ENCODE measurements around the gene MAT2A.

Gene MAT2A

GRCh38 chr2:85514323-85514722, 24.6 kb upstream of the MAT2A start:
- no peaks in the 10 kb centered on the region for H3K27me3 Mint-ChIP-seq
- no peaks in the 10 kb centered on the region for H3K9me3 Mint-ChIP-seq (ENCODE audit: low read depth)
- H3K36me3 Mint-ChIP-seq: no peaks in the 10 kb centered on the region
- no peak overlapping the region for H3K27ac Mint-ChIP-seq
- no peak overlapping the region for H3K4me3 Mint-ChIP-seq
- no peaks in the 10 kb centered on the region for H3K4me1 Mint-ChIP-seq (ENCODE audit: low read depth)

- Mint-ChIP-seq H3K9me3 (ENCODE audit: low read depth) (no peaks in the 10 kb centered on the region), H3K27ac (no peak overlapping the region), H3K27me3 (no peaks in the 10 kb centered on the region), H3K36me3 (no peaks in the 10 kb centered on the region), H3K4me3 (no peak overlapping the region), H3K4me1 (ENCODE audit: low read depth) (no peaks in the 10 kb centered on the region)
These were observed 22.1 kb upstream of the MAT2A start for GRCh38 chr2:85516653-85517389.

DNA sequence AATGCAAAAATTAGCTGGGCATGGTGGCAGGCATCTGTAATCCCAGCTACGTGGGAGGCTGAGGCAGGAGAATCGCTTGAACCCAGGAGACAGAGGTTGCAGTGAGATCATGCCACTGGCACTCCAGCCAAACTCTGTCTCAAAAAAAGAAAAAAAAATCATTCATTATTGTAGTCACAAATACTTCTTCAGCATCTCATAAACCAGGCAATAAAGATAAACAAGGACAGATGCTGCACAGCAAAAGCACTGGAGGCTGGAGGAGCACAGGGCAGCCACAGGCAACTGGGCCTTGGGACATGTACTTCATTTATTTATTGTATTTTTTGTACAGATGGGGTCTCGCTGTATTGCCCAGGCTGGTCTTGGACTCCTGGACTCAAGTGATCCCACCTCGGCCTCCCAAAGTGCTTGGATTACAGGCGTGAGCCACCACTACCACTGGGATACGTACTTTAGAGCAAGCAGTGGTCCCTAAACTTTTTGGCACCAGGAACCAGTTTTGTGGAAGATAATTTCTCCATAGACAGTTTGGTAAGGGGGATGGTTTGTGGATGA, 16.8 kb upstream of the MAT2A start:
- H3K27me3 Mint-ChIP-seq: no peaks in the 10 kb centered on the region
- no peak overlapping the region for H3K4me3 Mint-ChIP-seq
- no peaks in the 10 kb centered on the region for H3K9me3 Mint-ChIP-seq (ENCODE audit: low read depth)
- no peaks in the 10 kb centered on the region for H3K4me1 Mint-ChIP-seq (ENCODE audit: low read depth)
- no peaks in the 10 kb centered on the region for H3K36me3 Mint-ChIP-seq
- H3K27ac Mint-ChIP-seq: no peak overlapping the region

GRCh38 chr2:85523062-85523902, 15.7 kb upstream of the MAT2A start:
- no peak overlapping the region for H3K27ac Mint-ChIP-seq
- no peaks in the 10 kb centered on the region for H3K9me3 Mint-ChIP-seq (ENCODE audit: low read depth)
- no peaks in the 10 kb centered on the region for H3K4me1 Mint-ChIP-seq (ENCODE audit: low read depth)
- H3K36me3 Mint-ChIP-seq: no peaks in the 10 kb centered on the region
- H3K4me3 Mint-ChIP-seq: no peak overlapping the region
- peaks cover 3% of the 10 kb centered on the region for H3K27me3 Mint-ChIP-seq

DNA sequence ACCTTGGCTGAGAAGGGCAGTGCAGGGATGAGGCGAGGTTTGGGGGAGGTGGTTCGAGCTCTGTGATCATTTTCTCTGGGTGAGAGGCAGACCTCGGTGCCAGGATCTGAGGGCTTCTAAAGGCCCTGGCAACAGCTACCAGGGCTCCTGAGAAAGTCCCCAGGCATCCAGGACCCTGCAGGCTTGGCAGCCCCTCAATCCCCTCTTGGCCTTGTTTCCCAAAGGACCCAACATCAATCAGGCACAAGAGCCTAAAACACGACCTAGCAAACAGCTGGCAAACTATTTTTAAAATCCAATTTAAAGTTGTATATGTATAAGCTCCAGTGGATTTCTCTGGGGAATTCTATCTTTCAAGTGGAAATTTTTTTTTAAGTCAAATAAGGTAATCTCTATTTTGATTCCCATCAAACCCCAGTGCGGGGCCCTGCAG, 15.0 kb upstream of the MAT2A start:
- peaks cover 3% of the 10 kb centered on the region for H3K27me3 Mint-ChIP-seq
- no peak overlapping the region for H3K4me3 Mint-ChIP-seq
- H3K4me1 Mint-ChIP-seq (ENCODE audit: low read depth): no peaks in the 10 kb centered on the region
- H3K36me3 Mint-ChIP-seq: no peaks in the 10 kb centered on the region
- H3K9me3 Mint-ChIP-seq (ENCODE audit: low read depth): no peaks in the 10 kb centered on the region
- no peak overlapping the region for H3K27ac Mint-ChIP-seq

GRCh38 chr2:85524336-85524908, 14.5 kb upstream of the MAT2A start:
- no peaks in the 10 kb centered on the region for H3K4me1 Mint-ChIP-seq (ENCODE audit: low read depth)
- H3K27ac Mint-ChIP-seq: no peak overlapping the region
- no peaks in the 10 kb centered on the region for H3K36me3 Mint-ChIP-seq
- H3K4me3 Mint-ChIP-seq: no peak overlapping the region
- H3K9me3 Mint-ChIP-seq (ENCODE audit: low read depth): no peaks in the 10 kb centered on the region
- peaks cover 3% of the 10 kb centered on the region for H3K27me3 Mint-ChIP-seq

DNA sequence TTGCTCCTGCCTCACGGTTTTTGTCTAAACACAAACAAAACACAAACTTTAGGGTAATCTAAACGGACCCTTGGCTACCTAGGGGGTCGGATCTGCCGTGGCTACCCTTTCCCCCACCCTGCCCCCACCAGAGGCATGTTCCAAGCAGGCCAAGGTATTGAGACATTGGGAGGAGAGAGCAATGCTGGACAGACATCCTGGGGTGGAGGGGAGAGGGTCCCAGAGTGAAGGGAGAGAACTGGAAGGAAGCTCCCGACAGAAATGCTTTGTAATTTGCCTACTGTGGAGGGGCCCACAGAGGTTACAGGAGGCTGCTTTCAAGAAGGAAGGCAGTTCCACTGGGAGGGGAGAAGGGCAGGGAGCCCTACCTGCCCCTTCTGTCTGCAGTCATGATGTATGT, 13.9 kb upstream of the MAT2A start:
- Mint-ChIP-seq H3K4me3 (no peak overlapping the region), H3K36me3 (no peaks in the 10 kb centered on the region), H3K4me1 (ENCODE audit: low read depth) (no peaks in the 10 kb centered on the region), H3K9me3 (ENCODE audit: low read depth) (no peaks in the 10 kb centered on the region), H3K27me3 (peaks cover 3% of the 10 kb centered on the region), H3K27ac (no peak overlapping the region)

GRCh38 chr2:85525567-85525966, 13.4 kb upstream of the MAT2A start:
- no peaks in the 10 kb centered on the region for H3K9me3 Mint-ChIP-seq (ENCODE audit: low read depth)
- peaks cover 3% of the 10 kb centered on the region for H3K27me3 Mint-ChIP-seq
- H3K36me3 Mint-ChIP-seq: no peaks in the 10 kb centered on the region
- no peak overlapping the region for H3K4me3 Mint-ChIP-seq
- no peaks in the 10 kb centered on the region for H3K4me1 Mint-ChIP-seq (ENCODE audit: low read depth)
- H3K27ac Mint-ChIP-seq: no peak overlapping the region

GRCh38 chr2:85527787-85528186, 11.2 kb upstream of the MAT2A start:
- no peak overlapping the region for H3K4me3 Mint-ChIP-seq
- peaks cover 3% of the 10 kb centered on the region for H3K27me3 Mint-ChIP-seq
- no peak overlapping the region for H3K27ac Mint-ChIP-seq
- no peaks in the 10 kb centered on the region for H3K36me3 Mint-ChIP-seq
- no peaks in the 10 kb centered on the region for H3K9me3 Mint-ChIP-seq (ENCODE audit: low read depth)
- no peaks in the 10 kb centered on the region for H3K4me1 Mint-ChIP-seq (ENCODE audit: low read depth)

GRCh38 chr2:85528355-85528754, 10.6 kb upstream of the MAT2A start:
- Mint-ChIP-seq H3K4me3 (no peak overlapping the region), H3K36me3 (no peaks in the 10 kb centered on the region), H3K27ac (no peak overlapping the region), H3K27me3 (peaks cover 3% of the 10 kb centered on the region), H3K9me3 (ENCODE audit: low read depth) (no peaks in the 10 kb centered on the region), H3K4me1 (ENCODE audit: low read depth) (no peaks in the 10 kb centered on the region)

GRCh38 chr2:85529809-85530208, 9.2 kb upstream of the MAT2A start:
- no peak overlapping the region for H3K4me3 Mint-ChIP-seq
- H3K27me3 Mint-ChIP-seq: peaks cover 3% of the 10 kb centered on the region
- H3K36me3 Mint-ChIP-seq: no peaks in the 10 kb centered on the region
- no peak overlapping the region for H3K27ac Mint-ChIP-seq
- H3K9me3 Mint-ChIP-seq (ENCODE audit: low read depth): no peaks in the 10 kb centered on the region
- no peaks in the 10 kb centered on the region for H3K4me1 Mint-ChIP-seq (ENCODE audit: low read depth)

GRCh38 chr2:85531589-85531988, 7.4 kb upstream of the MAT2A start:
- H3K27me3 Mint-ChIP-seq: peaks cover 3% of the 10 kb centered on the region
- no peak overlapping the region for H3K4me3 Mint-ChIP-seq
- no peaks in the 10 kb centered on the region for H3K4me1 Mint-ChIP-seq (ENCODE audit: low read depth)
- H3K36me3 Mint-ChIP-seq: no peaks in the 10 kb centered on the region
- no peaks in the 10 kb centered on the region for H3K9me3 Mint-ChIP-seq (ENCODE audit: low read depth)
- no peak overlapping the region for H3K27ac Mint-ChIP-seq

GRCh38 chr2:85534099-85534498, 4.9 kb upstream of the MAT2A start:
- no peaks in the 10 kb centered on the region for H3K27me3 Mint-ChIP-seq
- H3K4me3 Mint-ChIP-seq: no peak overlapping the region
- H3K9me3 Mint-ChIP-seq (ENCODE audit: low read depth): no peaks in the 10 kb centered on the region
- no peaks in the 10 kb centered on the region for H3K36me3 Mint-ChIP-seq
- no peak overlapping the region for H3K27ac Mint-ChIP-seq
- H3K4me1 Mint-ChIP-seq (ENCODE audit: low read depth): peaks cover 10% of the 10 kb centered on the region

- Mint-ChIP-seq H3K36me3 (peaks cover 1% of the 10 kb centered on the region), H3K4me1 (ENCODE audit: low read depth) (peaks cover 10% of the 10 kb centered on the region), H3K4me3 (no peak overlapping the region), H3K27me3 (no peaks in the 10 kb centered on the region), H3K9me3 (ENCODE audit: low read depth) (no peaks in the 10 kb centered on the region), H3K27ac (no peak overlapping the region)
These were observed 4.1 kb upstream of the MAT2A start for GRCh38 chr2:85534881-85535280.

DNA sequence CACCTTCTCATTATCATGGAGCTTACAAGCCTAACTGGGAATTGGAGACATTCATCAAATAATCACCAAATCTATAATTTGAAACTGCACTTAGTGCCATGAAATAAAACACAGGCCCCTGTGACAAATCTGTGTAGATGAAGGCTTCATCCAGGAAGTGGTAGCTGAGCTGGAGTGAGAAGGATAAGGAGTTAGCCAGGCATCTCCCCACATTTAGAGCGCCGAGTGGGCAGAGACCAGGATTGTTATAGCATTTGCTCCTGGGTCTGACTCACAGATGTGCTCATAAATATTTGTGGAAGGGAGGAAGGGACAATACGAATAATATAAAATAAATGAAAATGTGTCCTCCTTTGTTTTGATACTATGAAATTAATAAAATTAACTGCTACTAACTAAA, 2.5 kb upstream of the MAT2A start:
- H3K27me3 Mint-ChIP-seq: no peaks in the 10 kb centered on the region
- H3K4me1 Mint-ChIP-seq (ENCODE audit: low read depth): peaks cover 21% of the 10 kb centered on the region
- H3K9me3 Mint-ChIP-seq (ENCODE audit: low read depth): no peaks in the 10 kb centered on the region
- H3K4me3 Mint-ChIP-seq: no peak overlapping the region
- no peak overlapping the region for H3K27ac Mint-ChIP-seq
- peaks cover 17% of the 10 kb centered on the region for H3K36me3 Mint-ChIP-seq

Data from activated naive CD8-positive, alpha-beta T cell (primary cell).